Peyer's patch (tissue), 4 donors: ENCODE measurements around the gene A1BG.

Experiments used
- POLR2A ChIP-seq, 2 donors: fragments of 450-650 bp; IDR thresholded peaks; one replicate each; pipeline ENCODE4 v1.5.1; 2017; ENCODE audit warnings: antibody characterized with exemption in 2 of 2, mild to moderate bottlenecking in 2 of 2, moderate library complexity in 2 of 2
- TF ChIP-seq, protein P1 (sequence below), 6 experiments: fragments of 450-650 bp in 4 of 6; fragments of 200-600 bp in 2 of 6; sonication (generic) in 1 of 6; IDR thresholded peaks; one replicate each; pipeline ENCODE4 v1.5.1; 2017 to 2019; ENCODE audit warnings: antibody characterized with exemption in 6 of 6, mild to moderate bottlenecking in 3 of 6, moderate library complexity in 1 of 6

DNA sequence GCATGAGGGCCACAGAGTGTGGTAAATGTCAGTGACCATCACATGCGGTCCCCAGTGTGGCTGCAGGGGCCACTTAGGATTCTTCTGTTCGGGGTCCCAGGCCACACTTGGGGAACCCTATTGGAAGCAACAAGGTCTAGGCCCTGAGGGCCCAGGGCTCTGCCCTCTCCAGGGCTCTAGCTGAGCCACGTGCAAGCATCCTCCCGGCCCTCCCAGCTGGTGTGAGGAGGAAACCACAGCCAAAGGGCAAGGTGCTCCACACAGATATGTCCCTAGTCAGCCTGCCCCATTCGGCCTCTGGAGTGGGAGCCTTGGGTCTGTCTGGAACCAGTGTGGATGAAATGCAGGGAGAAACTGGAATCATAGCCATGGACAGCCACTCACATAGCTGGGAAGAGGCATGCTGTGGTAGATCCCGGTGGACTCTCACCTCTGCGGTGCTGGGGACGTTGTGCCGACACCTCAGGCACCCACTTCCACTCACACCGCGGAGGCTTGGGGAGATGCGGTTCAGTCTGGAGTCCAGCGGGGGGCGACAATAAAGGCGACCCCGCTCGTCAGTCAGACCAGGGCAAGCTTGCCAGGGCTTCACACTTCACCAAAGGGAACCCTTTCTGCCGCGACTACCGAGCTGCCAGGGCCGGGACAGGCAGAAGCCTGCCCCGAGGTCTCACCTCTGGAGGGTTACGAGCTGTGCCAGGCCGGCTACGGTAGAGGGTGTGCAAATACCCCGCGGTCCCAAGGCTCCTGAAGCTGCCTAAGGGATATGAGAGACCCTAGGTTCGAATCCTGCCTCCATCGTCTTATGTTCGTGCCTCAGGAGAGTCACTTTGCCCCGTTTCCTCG is 13.5 kb upstream of the A1BG start:
- TF ChIP-seq, protein P1, sequence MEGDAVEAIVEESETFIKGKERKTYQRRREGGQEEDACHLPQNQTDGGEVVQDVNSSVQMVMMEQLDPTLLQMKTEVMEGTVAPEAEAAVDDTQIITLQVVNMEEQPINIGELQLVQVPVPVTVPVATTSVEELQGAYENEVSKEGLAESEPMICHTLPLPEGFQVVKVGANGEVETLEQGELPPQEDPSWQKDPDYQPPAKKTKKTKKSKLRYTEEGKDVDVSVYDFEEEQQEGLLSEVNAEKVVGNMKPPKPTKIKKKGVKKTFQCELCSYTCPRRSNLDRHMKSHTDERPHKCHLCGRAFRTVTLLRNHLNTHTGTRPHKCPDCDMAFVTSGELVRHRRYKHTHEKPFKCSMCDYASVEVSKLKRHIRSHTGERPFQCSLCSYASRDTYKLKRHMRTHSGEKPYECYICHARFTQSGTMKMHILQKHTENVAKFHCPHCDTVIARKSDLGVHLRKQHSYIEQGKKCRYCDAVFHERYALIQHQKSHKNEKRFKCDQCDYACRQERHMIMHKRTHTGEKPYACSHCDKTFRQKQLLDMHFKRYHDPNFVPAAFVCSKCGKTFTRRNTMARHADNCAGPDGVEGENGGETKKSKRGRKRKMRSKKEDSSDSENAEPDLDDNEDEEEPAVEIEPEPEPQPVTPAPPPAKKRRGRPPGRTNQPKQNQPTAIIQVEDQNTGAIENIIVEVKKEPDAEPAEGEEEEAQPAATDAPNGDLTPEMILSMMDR (IDR thresholded peaks at IDR 0.05), result no peak
- no peak for TF ChIP-seq POLR2A (IDR thresholded peaks at IDR 0.05)
